GM12801 (cell line): ENCODE results near the gene ARL3.

ENCODE experiments used
- TF ChIP-seq, protein P1 (sequence below): IDR thresholded peaks from one replicate; pipeline ENCODE4 v1.5.1; 2011; ENCODE audit warnings: control low read depth; ENCODE audit not compliant: insufficient read length; ENCODE audit errors: extremely low read depth

The ARL3 gene

DNA sequence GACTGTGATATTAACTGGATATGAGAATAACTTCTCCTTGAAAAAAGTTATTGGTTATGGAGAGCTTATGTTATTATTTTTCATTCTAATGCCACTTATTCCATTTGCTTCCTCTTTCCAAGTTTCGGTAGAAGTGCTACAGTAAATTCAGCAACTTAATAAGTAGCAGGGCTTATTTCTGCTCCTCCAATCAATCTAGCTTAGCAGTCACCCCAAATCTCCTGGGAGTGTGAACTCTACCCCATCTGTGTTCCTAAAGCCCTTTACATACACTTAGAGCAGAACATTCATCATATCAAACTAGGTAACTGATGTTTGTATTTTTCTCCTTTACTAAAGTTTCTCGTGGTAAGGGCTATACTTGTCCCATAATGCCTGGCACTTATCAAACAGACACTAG is 8.7 kb downstream of the ARL3 start:
- TF ChIP-seq, protein P1, sequence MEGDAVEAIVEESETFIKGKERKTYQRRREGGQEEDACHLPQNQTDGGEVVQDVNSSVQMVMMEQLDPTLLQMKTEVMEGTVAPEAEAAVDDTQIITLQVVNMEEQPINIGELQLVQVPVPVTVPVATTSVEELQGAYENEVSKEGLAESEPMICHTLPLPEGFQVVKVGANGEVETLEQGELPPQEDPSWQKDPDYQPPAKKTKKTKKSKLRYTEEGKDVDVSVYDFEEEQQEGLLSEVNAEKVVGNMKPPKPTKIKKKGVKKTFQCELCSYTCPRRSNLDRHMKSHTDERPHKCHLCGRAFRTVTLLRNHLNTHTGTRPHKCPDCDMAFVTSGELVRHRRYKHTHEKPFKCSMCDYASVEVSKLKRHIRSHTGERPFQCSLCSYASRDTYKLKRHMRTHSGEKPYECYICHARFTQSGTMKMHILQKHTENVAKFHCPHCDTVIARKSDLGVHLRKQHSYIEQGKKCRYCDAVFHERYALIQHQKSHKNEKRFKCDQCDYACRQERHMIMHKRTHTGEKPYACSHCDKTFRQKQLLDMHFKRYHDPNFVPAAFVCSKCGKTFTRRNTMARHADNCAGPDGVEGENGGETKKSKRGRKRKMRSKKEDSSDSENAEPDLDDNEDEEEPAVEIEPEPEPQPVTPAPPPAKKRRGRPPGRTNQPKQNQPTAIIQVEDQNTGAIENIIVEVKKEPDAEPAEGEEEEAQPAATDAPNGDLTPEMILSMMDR = no peak

DNA sequence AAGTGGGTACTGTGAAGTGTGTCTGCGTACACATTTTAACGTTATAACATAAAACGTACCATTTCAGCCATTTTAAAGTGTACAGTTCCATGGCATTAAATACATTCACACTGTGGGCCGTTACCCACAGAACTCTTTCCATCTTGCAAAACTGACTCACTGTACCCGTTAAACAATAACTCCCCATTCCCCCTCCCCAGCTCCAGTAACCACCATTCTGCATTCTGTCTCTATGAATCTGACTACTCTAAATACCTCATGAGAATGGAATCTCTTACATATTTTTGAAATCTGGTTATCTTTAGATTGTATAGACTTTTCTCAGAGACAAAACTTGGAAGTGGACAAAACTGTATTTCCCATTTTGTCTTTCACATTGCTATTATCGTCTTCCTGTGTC is 9.3 kb downstream of the ARL3 start:
- TF ChIP-seq, protein P1 = no peak

DNA sequence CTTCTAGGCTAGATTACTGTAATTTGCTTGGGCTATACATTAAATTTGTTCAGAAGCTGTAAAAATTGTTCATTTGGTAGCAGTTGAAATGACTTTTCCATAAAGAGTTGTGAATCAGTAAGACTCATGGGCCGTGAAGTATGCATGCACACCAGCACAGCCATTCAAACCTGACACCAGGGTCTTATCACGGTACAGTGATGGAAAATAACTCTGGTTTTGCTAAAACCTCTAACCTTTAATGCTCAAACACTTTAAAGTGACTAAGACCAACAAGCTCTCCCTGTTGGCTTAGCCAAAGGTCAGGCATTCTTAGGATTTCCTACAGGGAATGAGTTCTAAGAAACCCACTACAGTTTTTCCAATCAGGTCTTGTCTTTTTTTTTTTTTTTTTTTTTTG is 11.5 kb downstream of the ARL3 start:
- TF ChIP-seq, protein P1 = no peak

DNA sequence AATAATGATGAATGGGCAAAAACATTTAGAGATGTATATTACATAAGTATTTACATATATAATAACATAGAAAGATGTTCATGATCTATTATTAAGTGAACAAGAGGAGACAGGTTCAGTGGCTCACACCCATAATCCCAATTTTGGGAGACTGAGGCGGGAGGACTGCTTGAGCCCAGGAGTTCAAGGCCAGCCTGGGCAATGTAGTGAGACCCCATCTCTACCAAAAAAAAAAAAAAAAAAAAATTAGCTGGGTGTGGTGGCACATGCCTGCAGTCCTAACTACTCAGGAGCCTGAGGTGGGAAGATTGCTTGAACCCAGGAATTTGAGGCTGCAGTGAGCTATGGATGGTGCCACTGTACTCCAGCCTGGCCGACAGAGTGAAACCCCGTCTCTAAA is 12.4 kb downstream of the ARL3 start:
- TF ChIP-seq, protein P1 = no peak

DNA sequence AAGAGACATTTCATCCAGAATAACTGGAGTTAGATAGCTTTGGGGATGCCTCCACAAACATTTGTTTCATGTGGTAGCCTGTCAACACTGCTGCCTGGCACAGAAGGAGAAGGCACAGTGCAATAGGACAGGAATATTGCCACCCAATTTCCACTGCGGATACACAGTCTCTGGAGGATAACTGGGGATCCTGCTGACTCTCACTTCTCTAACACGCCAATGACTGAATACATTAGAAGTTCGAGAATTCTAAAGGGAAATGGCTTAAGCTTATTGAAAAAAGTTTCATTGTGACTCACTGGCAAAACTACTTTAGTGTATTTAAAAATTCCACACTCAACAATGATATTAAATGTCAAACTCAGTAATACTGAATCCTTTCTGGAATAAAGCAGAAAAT is 12.9 kb downstream of the ARL3 start:
- TF ChIP-seq, protein P1 = no peak

DNA sequence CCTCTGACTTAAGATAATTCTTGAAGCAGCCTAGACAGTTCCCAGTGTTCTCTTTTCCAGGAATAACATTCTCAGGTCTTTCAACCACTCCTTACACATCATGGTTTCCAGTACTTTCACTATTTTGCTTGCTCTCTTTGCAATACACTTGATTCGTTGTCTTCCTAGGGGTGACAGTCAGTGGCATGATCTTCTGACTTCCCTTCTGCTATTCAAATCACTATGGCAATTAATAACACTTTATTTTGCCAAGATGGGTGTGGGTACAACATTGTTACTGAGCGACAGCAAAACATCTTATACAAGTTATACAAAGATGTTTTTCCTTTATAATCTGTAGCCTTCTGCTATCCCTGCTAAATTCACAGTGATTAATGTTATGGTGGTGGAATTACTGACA is 15.3 kb downstream of the ARL3 start:
- TF ChIP-seq, protein P1 = no peak

DNA sequence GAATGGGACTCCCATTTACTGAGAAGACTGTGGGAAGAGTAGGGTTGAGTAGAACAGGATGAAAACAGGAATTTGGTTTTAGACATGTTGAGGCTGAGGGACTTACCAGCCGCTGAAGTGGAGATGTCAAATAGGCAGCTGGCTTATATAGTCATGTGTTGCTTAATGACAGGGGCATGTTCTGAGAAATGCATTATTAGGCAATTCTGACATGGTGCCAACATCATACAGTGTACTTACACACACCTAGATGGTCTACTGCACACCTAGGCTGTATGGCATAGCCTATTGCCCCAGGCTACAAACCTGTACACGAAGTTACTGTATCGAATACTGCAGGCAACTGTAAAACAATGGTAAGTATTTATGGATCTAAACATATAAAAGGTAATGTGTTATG is 17.5 kb downstream of the ARL3 start:
- TF ChIP-seq, protein P1 = no peak
